DOHH2 (cell line): Measurements from ENCODE around the gene PHC1.

Experiments used
- CTCF ChIP-seq: fragments of 200-600 bp; sonication (generic); IDR thresholded peaks from one replicate; pipeline ENCODE4 v1.5.1; 2014; ENCODE audit warnings: antibody characterized with exemption, mild to moderate bottlenecking, low read depth, low read length; ENCODE audit not compliant: poor library complexity, severe bottlenecking
- EZH2phosphoT487 ChIP-seq: fragments of 200-600 bp; sonication (generic); IDR thresholded peaks from 2 replicates; pipeline ENCODE4 v1.6.1; 2017; ENCODE audit warnings: borderline replicate concordance, mild to moderate bottlenecking, antibody characterized with exemption, low read length, moderate library complexity, mixed read lengths

- TF ChIP-seq CTCF (peak; percentile 48), EZH2phosphoT487 (no peak)
Observed at GRCh38 chr12:8912914-8913313, 1.4 kb upstream of the PHC1 start.
